NCI-H748 treated with DMSO at 0.1 percent for 48 hours (cell line): ENCODE results near the gene TGM2.
"Not testable (repeated sequence)": the region's sequence is repeated elsewhere in the genome, so short reads cannot be mapped to it uniquely, and the experiment has no call there.

Experiments used
- DNase-seq: peaks from one replicate; lab custom pipeline; 2025; lab: John Stamatoyannopoulos, UW

TGM2 gene

DNA sequence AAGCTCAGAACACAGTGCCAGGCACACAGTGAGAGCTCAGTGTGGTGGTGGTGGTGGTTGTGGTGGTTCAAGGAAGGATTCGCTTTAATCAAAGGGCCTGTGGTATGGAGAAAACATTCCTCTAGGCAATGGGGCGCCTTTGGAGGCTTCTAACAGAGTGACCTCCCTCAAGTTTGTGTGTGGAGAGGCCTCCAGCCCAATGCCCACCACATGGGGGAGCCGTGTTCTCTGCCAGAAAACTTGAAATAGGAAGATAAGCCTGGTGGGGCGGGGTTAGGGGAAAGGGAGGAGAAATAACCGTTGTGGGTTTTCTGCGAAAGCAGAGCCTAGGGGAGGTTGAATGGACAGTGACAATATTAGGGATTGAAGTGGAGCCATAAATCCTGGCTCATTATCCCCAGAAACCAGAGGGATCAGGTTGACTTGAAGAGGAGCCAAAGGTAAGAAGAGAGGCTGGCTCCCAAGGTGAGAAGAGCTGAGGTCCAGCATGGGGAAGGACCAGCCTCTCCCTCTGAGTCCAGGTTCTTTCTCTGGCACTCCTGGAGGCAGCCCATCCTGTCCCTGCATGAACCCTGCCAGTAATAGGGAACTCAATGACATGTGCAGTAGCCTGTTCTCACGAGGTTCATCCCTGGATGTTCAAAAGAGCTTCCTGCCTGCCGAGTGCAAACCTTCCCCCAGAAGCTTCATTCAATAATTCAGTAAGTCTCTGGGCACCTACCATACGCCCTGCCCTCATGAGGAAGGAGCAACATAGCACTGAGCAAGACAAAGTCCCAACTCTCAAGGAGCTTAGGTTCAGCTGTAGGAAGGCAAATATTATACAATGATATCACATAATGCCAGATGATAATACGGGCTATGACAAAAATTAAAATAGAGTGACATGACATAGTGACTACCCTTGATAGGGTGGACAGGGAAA, 51.4 kb downstream of the TGM2 start:
- DNase-seq, result no peak

DNA sequence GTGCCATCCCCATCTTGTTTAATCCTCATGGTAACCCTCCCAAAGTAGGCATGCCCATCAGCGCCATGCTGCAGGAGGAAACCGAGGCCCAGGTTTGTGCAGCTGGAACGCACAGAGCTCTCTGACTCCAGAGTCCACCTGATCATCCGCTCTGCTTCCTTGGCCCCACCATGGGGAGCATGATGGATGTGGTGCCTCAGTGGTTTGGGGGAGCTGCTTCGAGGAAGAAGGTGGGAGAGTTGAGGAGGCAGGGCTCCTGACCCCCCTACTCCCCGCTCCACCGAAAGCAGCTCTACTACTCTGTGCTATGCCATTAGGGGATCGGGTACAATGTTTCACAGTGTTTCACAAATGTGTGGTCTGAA, 52.2 kb downstream of the TGM2 start:
- DNase-seq, result no peak

DNA sequence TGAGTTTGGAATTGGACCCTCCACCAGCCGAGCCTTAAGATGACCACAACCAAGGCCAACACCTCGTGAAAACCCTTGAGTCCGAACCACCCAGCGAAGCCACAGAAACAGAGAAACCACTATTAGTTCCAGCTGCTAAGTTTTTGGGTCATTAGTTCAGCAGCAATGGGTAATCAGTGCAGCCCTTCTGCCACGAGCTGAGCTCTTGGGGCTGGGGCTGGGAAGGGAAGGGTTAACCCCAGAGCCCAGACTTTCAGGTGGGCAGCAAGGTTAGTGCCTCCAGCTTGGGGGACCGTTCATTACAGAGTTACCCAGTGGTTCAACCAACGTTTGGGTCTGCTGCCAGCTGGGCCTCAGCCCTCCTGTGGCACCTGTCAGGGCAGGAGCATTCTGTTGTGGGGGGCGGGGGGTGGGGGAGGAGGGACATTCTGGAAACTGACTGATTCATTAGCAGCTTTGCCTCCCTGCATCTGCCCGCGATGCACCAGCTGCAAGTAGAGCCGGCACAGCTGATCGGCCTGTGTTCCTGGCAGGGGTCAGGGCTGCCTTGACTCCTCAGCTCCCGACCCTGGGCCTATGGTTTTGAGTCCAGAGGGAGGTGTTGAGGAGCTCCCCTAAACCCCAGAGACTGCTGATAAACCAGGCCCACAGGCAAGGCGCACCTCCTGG, 52.7 kb downstream of the TGM2 start:
- DNase-seq, result no peak

DNA sequence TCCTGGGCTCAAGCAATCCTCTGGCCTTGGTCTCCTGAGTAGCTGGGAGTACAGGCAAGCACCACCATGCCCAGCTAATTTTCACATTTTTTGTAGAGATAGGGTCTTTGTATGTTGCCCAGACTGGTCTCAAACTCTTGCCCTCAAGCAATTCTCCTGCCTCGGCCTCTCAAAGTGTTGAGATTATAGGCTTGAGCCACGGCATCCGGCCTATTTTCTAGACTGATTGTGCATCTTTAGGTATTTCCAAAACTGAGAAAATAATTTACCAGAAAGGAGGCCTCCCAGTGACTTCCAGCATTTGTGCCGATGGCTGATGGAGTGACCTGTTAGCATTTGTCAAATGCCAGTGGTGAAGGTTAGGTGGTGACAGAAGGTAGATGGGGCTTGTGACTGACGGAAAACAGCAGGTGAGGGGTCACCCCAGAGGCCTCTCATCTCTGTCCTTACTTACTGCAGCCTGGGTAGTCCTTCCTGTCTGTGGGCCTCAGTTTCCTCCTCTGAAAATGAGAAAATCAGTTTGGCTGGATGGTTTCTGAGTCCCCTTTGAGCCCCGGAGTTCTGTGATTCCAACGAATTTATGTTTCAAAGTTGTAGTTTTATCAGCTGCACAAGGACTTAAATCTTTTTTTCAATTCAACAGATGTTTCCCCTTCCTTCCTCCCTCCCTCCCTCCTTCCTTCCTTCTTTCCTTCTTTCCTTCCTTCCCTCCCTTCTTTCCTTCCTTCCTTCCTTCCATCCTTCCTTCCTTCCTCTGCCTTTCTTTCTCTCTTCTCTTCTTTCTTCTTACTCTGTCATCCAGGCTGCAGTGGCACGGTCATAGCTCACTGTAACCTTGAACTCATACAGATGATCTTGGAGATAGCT, 53.5 kb downstream of the TGM2 start:
- DNase-seq, result no peak

DNA sequence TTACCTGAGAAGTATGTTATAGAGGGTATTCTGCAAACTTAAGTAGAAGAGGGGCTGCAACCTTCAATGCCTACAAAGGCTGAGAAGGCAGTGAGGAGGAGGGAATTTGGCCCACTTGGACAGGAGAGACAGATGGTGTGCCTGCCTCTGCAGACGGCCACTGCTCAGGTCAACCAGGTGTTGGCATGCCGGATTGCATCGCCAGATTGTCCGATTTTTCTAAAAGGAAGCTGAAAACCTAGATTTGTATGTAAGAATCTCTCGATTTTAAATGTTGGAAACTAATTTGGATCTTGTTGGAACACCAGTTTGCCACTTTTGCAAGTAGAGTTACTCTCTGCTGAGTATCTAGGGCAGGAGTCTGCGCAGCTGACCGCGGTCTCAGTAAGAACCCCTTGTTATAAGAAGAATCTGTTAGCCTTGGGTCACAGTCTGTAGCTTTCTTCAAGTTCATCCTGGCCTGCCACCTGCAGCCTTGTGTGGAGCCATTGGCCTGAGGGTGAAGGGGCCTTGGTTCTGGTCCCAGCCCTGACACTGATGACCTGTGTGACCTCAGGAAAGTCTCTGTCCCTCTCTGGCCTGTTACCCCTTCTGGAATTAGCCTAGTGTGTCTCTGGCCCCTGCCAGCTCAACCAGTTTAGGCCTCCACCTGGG, 54.4 kb downstream of the TGM2 start:
- DNase-seq, result no peak

DNA sequence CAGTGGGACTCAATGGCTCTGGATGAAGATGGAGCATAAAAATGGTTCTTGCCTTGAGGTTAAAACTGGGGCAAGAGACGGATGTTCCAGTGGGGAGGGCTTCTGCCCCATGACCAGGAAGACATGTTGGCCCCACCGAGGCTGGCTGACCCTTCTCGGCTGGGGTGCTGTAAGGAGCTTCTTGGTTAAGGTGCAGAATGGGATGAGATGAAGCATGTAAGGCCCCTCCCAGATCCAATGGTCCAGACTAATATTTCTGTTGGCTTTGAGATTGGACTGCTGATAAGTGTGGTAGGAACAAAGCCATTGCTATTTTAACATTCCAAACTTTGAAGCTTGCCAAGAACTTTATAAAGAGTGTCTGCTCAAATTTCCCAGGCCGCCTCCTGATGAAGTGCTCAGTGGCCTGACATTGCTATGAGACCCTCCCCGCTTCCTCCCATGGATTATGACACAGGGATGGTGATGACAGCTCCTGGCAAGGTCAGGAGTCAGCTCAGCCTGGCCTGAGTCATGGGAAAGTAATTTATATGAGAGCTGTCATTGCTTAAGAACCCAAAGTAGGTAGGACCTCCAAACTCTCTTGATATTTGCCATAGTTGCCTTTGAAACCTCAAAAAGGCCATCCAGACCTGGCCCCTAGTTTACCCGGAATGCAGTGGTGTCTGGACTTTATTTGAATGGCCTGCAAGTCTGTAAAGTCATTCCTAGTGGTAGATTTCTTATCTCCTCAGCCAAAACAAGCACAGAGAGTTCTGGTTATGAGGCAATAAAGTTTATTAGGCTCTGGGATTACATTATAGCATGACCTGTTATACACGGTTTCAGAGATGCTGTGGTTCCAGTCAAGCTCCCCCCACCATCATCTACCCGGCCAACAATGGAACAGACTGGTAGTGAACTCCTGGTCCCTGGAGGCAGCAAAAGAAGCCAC, 55.2 kb downstream of the TGM2 start:
- DNase-seq, result no peak

DNA sequence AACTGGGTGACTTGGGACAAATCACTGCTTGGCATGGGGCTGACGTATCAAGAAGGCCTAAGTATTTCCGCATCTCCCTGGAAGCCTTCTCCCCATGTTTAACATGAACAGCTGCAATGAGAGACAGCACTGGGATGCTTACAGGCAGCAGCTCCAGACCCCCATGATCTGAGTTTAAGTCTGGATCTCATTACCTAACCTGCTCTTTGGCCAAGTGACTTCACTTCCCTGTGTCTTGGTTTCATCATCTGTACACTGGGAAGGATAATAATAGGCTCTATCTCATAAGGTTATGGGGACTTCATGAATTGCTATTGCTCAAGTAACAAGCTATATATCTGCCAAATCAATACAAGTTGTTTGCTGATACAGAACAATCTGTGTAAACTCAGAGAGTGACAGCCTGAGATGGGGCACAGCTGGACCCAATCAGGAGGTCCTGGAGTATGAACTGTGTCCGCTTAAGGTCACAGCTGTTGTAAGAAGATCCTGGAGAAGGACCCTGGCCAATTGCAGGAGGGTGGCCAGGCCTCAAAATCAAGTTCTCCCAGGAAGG, 56.0 kb downstream of the TGM2 start:
- no peak for DNase-seq

DNA sequence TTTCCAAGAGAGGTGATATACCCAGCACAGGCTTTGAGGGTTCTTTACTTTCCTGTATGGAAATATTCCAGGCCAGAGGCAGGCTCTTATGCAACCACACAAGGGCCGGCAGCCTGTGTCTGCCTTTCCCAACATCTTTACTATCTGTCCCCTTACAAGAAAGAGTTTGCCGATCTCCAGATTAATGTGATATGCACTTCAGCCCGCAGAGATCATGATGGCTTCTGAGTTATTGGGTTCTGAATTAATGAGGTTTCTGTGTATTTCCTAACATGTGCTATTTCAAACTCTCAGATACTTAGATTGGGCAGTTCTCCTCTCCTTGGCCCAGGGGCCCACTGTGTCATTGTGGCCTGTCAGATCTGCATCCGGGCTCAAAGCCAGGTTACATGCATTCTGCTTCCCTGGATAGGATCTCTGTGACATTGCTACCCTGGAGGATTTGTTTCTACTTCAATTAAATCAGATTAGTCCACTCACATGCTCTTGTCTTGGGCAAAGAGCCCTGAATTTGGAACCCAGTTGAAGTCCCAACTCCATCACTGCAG, 56.6 kb downstream of the TGM2 start:
- DNase-seq, result no peak

DNA sequence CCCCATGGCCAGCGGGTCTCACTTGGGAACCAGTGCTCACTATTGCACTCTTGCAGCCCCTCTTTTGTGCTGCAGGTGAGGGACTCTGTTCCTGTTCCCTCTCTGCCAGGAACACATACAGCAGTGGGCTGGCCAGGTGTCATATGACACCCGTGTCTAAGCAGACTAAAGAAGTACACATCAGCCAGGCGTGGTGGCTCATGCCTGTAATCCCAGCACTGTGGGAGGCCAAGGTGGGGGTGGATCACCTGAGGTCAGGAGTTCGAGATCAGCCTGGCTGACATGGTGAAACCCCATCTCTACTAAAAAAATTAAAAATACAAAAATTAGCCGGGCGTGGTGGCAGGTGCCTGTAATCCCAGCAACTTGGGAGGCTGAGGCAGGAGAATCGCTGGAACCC, 57.2 kb downstream of the TGM2 start:
- DNase-seq, result not testable (repeated sequence)

DNA sequence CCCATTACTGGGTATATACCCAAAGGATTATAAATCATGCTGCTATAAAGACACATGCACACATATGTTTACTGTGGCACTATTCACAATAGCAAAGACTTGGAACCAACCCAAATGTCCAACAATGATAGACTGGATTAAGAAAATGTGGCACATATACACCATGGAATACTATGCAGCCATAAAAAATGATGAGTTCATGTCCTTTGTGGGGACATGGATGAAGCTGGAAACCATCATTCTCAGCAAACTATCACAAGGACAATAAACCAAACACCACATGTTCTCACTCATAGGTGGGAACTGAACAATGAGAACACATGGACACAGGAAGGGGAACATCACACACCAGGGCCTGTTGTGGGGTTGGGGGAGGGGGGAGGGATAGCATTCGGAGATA, 57.7 kb downstream of the TGM2 start:
- not testable (repeated sequence) for DNase-seq

DNA sequence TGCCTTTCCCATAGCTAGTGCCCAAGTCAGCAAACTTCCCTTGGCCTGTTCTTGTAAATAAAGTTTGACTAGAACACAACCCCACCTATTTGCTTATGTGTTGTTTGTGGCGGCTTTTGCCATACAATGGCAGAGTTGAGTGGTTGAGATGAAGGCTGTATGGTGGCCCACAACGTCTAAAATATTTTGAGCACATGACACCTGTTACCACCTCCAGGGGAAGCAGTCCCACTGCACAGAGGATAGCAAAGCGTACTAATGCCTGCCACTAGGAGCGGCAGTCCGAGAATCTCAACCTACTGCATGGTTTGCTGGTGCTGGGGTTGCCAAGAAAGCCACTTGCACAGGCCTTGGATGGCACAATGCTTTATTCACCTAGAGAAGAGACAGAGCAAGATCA, 58.6 kb downstream of the TGM2 start:
- DNase-seq, result no peak

DNA sequence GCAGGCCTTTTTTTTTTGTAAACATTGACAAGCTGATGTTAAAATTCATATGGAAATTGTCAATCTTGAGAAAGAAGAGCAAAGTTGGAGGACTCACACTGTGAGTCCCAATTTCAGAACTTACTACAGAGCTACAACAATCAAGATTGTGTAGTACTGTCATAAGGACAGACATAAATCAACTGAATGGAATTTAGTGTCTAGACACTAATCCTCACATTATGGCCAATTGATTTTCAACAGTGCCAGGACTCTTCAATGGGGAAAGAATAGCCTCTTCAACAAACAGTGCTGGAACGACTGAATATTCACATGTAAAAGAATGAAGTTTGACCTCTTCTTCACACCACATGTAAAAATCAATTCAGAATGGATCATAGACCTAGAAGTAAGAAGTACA, 60.8 kb downstream of the TGM2 start:
- no peak for DNase-seq

DNA sequence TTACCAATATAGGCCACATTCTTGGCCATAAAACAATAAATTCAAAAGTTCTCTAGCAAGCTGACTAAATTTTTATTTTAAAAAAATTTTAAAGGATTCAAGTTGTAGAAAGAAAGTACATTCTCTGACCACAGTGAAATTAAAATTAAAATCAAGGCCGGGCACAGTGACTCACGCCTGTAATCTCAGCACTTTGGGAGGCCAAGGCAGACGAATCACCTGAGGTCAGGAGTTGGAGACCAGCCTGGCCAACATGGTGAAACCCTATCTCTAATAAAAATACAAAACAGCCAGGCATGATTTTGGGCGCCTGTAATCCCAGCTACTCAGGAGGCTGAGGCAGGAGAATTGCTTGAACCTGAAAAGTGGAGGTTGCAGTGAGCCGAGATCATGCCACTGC, 62.9 kb downstream of the TGM2 start:
- DNase-seq, result not testable (repeated sequence)

DNA sequence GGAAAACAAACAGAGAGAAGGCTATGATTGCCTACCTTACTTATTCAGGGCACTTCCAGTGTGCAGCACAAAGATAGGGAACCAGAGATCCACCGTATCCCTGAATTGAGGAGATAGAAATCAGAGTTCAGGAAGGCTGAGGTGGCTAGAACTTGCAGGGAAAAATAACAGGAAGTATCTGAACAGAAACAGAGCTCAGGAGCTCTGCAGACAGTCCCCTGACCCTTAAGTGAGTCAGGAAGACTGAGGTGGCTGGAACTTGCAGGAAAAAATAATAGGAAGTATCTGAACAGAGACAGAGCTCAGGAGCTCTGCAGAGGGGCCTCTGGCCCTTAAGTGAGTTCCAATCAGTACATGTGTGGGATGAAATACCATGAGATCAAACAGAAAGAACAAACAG, 66.1 kb downstream of the TGM2 start:
- no peak for DNase-seq

DNA sequence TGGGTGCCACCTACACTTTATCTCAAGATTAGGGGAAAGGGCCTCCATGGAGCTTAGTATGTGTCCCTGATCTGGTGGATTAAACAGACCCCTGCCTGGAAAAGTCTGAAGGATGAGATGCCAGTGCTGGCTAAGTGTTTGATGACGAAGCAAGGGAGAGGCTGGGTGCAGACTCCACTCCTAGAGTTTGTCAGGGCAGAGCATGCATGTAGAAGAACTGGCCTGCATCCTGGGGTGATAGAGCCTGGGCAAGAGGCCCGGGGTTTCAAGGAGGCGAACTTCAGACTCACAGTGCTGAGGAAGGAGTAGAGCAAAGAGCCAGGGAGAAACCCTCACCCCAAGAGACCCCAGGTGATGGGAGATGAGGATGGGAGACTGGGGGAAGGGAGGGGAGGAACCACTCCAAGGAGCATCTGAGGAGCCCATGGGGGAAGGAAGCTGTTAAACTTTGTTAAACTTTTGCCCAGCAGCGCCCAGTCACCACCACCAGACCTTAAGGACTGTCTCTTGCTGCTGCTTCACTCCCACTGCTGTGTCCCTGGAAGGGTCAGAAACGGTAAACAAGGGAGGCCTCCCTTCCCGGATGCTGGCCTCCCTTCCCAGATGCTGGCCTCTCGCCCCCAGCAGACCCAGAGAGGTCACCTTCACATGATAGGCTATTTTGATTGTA, 69.9 kb downstream of the TGM2 start:
- DNase-seq, result no peak

DNA sequence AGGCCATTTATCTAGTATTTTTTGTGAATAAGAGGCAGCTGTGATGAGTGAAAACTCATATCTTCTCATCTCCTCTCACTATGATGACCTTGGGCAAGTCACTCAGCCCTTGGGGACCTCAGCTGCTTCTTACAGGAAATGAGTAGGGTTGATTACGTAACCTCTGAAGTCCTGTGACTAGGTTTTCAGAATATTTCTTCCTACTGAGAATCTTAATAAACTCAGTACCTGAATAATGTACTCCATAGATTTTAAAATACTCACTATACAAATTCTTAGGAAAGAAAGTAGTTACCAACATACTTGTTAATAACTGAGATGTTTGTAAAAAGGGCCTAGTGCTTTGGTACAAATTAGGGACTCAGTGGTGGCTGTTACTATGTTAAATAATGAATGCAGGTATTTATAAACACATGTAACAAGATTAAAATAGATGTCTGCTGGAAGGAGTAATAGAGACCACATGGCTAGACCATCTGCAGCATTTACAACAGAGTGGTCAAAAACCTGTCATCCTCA, 70.6 kb downstream of the TGM2 start:
- no peak for DNase-seq

DNA sequence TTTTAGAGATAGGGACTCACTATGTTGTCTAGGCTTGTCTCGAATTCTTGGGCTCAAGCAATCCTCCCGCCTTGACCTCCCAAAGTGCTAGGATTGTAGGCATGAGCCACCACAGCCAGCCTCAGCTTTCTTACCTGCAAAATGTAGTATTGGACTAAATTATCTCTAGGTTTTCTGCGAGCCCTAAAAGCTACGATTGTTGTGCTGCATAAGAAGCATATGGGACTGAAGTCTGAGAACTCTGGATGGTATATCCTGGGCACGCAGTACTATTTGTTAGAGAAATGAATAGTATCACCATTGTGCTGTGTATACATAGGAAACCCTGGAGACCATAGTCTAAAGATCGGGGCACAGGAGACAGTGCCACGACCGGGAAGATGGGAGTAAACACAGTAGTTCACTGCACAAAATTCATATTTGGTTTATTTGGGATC, 71.4 kb downstream of the TGM2 start:
- DNase-seq, result no peak

DNA sequence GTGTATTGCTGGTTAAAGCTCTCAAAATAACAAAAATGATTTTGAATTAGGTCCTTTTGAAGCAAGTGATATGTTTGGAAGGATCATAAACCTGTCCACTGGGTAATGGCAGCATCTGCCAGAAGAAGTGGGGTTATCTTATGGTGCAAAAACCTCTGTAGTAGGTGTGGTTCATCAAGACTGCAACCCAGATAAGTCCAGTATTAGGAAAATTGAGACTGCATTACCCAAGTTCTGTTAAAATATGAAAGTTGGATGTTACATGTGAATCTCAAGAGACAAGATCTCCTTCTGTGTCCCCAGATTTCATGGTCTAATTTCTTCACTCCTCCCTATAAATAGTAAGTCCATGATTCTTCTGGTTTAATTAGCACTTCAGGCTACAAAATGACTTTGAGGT, 72.2 kb downstream of the TGM2 start:
- no peak for DNase-seq

DNA sequence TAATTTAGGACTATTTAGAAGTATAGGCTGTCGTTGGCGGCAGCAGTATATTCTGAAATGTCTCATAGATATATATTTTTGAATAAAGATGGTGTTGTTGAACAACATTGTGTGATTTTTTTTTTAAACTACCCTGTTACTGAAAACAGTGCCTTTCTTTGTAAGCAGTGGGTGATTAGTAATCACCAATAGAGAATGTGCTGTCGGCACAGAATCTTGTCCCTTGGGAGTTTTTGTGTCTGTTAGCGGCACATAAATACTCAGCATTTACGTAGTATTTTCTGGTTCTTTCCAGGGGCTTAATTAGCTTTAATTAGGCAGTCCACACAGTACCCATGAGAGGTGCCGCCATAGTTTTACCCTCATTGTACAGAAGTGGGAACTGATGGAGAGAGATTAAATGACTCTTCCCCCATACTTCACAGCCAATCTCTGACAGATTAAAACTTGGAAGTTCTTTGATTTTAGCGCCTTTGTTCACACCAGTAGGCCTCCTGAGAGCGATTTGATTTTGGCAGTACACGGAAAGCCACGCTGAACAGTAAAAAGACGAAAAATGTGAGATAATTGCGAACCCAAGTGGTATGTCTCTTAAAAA, 72.7 kb downstream of the TGM2 start:
- DNase-seq, result no peak
